Limb (tissue), 2 donors: ENCODE measurements around the gene FOXL2NB.
"Not testable (repeated sequence)": the region's sequence is repeated elsewhere in the genome, so short reads cannot be mapped to it uniquely, and the experiment has no call there.

Source experiments
- DNase-seq, 2 donors: peaks; one replicate each; pipeline ENCODE4 v3.0.0-alpha.2; 2016; ENCODE audit errors: extremely low spot score in 2 of 2

FOXL2NB gene

GRCh38 chr3:138946663-138947494, at the start of gene FOXL2NB, which contains the start of gene FOXL2:
FOXL2NB (plus strand) TSS chr3:138947217; CDS start chr3:138947365, 148 bp downstream.
FOXL2 (minus strand) TSS chr3:138947137; CDS start chr3:138946722, 415 bp downstream.
- DNase-seq, result peak in 1 of 2 donors; percentile 63

DNA sequence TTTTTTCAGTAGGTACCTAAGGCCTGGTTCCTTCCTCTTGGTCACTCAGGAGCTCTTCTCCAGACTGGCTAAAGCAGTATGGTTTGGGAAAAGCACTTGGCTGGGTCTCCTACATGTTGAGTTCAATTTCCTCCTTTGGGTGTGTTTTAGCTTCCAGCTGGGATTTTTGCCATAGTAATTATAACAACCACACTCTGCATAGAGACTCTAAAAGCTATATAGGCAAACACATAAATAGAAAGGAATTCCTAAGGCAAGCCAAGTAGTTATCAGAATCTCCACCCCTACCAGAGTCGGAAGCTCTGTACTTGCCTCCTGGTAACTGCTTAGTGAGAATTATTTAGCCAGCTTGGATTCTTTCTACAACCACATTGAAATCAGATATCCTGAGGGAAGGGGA, 48.7 kb upstream of the FOXL2NB start:
- DNase-seq, result peak in 1 of 2 donors; percentile 86

- no peak for DNase-seq
Observed at GRCh38 chr3:138898708-138899107, 48.3 kb upstream of the FOXL2NB start.

DNA sequence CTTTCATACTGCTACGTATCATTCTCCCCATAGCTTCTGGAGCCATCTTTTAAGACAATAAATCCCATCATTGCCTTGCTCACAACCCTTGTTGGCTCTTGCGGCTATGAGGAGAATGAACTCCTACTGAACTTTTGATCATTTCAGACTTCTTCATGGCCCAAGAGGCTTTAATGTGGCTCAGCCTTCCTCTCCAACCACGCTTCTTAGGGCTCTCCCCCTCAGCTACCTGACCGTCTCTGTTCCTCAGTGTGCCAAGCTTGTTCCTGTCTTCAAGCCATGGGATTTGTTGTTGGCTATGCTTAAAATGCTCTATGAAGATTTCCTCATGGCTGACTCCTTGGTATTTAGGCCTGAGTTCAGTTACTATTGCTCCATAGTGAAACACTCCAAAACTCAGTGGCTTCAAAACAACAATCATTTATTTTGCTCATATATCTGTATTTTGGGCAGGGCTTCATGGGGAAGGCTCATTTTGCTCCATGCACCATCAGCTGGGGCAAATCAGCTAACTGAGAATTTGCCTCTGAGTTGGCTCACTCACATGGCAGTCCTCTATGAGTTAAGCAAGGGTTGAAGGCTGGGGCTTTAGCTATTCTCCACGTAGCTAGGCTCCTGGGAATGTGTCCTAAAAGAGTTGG, 47.5 kb upstream of the FOXL2NB start:
- no peak for DNase-seq

GRCh38 chr3:138901567-138901966, 45.5 kb upstream of the FOXL2NB start:
- DNase-seq, result no peak

DNA sequence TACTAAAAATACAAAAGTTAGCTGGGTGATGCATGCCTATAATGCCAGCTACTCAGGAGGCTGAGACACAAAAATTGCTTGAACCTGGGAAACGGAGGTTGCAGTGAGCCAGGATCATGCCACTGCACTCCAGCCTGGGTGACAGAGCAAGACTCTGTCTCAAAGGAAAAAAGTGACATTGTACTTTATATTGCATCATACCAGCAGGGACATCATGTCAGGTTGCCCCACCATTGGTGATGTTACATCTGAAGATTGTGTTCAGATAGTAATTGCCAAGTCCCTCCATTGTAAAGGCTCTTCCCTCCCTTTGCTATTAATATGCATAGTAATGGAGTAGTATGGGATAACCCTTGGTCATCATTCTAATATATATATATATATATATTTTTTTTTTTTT, 44.8 kb upstream of the FOXL2NB start:
- DNase-seq, result no peak

- no peak for DNase-seq
Observed at GRCh38 chr3:138907539-138907938, 39.5 kb upstream of the FOXL2NB start.

DNA sequence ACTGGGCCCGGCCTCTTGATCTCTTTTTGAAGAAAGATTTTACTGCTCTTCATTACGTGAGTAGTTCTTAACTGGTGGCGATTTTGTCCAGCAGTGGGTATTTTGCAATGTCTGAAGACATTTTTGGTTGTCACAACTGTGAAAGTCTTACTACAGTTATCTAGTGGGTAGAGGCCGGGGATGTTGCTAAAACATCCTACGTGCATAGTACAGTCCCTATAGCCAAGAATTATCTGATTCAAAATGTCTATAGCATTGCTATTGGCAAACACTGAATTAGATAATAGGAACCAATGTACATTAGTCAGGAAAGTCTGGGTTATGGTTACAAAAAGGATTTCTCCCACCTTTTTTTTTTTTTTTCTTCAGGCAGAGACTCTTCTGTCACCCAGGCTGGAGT, 38.2 kb upstream of the FOXL2NB start:
- DNase-seq, result no peak

- DNase-seq, result no peak
Observed at GRCh38 chr3:138909904-138910303, 37.1 kb upstream of the FOXL2NB start.

DNA sequence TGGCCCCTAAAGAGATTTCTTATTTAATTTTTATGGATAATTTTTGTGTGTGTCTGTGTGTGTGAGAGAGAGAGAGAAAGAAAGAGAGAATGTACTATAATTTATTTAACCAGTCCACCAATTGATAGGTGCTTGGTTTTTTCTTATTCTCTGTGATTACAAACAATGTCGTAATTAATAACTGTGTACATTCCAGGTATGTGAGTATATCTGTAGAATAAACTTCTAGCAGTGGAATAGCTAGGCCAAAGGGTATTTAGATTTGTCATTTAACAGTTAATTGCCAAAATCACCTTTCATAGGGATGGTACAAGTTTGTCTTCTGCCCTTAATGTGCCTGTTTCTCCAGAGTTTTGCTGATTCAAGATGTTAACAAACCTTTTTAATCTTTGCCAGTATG, 35.4 kb upstream of the FOXL2NB start:
- no peak for DNase-seq

- DNase-seq, result no peak
Observed at GRCh38 chr3:138912237-138912636, 34.8 kb upstream of the FOXL2NB start.

GRCh38 chr3:138913766-138914165, 33.3 kb upstream of the FOXL2NB start:
- no peak for DNase-seq

DNA sequence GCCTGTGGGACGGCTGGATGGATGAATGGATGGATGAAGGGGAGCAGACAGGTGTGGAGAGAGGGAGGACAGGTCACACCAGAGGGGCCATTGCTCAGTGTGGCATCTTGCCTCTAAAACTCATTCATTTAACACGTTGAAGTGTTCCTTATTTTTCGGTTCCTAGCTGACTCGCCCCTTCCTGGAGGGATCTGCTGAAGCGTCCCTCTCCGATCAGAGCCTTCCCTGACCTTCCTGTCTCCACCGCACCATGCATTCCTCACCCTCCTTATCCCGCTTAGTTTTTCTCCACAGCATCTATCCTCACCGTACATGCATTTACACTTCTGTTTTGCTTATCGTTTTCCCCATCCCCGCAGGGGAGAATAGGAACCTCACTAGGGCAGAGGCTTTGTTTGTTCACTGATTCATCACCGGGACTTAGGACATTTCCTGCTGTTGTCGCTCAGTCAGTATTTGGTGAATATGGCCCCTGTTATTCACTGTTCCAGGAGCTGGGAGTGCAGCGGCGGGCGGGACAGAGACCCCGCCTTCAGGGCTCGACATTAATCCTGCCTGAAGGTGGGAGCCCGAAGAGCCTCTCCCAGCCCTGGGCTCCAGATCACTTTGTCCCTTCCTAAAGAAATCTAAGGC, 32.0 kb upstream of the FOXL2NB start:
- DNase-seq, result no peak

DNA sequence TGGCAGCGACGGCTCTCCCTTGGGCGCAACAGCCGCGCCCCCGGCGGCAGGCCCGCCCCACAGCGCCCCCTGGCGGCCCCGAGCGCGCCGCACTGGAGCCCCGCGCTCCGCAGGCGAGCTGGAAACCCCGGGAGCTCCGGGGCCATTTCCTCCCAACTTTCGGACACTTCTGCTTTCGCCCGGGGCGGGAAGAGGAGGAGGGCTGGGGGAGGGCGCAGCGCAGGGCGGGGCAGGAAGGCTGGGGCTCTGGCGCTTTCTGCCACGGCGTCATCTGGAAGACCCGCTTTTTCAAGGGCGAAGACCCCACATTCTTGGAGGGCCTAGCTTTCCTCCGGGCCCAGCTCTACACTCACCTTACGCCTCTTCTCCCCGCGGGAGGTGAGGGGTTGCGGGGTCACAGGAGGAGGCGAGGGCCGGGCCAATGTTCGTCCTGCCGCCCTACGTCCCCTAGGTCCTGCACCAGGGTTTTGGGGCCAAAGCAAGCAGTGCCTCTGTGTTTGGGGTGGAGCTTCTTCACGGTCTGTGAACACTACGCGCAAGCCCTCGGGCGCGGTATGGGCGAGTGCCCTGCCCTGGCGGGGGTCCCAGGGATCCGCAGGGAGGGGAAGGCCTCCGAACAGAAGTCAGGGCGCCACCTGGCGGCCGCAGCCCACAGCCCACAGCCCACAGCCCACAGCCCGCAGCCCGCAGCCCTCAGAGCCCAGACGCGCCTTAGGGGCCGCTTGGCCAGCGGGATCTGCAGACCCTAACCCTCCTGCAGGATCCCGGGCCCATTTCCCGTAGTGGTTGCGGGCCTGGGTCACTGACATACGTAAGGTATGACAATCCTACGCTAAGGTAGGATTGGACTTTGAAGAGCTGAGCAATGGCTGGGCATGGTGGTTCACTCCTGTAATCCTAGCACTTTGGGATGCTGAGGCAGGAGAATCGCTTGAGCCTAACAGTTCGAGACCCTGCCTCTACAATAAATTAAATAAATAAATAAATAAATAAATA, 31.2 kb upstream of the FOXL2NB start:
- peak; percentile 89 to 96 for DNase-seq

DNA sequence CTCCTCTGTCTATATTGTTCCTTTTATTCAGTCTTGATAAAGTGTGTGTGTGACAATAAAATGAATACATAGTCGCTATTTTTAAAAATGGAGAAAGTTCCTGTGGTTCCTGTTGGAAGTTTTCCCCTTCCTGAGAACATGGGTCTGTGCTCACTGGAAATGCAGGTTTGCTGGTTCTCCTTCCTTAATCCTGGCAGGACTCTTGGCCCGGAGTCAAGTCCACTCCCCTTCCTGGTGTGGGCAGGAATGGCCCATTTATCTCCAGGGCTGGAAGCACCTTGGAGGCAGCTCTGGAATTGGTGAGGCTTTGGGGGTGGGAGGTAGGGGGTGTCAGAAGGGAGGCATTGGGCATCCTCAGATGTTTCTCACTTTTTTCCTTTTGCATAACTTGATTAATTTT, 30.2 kb upstream of the FOXL2NB start:
- no peak for DNase-seq

DNA sequence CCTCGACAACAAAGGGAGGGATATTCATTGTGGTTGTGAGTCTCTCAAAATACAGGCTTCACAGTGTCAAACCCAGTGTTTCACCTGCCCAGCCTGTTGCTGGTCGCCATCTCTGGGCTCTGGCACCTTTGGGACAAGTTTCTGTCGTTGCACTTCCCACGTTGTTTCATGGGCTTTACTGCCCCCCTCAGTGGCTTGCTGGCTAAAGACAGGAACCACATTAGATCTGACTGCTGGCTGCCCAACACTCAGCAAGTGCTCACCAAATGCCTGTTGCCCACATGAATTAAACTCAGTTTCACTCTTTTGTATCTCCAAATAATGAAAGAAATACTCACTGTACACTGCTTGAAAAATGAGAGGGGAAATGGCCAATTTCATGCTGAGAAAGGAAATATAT, 27.7 kb upstream of the FOXL2NB start:
- DNase-seq, result no peak

DNA sequence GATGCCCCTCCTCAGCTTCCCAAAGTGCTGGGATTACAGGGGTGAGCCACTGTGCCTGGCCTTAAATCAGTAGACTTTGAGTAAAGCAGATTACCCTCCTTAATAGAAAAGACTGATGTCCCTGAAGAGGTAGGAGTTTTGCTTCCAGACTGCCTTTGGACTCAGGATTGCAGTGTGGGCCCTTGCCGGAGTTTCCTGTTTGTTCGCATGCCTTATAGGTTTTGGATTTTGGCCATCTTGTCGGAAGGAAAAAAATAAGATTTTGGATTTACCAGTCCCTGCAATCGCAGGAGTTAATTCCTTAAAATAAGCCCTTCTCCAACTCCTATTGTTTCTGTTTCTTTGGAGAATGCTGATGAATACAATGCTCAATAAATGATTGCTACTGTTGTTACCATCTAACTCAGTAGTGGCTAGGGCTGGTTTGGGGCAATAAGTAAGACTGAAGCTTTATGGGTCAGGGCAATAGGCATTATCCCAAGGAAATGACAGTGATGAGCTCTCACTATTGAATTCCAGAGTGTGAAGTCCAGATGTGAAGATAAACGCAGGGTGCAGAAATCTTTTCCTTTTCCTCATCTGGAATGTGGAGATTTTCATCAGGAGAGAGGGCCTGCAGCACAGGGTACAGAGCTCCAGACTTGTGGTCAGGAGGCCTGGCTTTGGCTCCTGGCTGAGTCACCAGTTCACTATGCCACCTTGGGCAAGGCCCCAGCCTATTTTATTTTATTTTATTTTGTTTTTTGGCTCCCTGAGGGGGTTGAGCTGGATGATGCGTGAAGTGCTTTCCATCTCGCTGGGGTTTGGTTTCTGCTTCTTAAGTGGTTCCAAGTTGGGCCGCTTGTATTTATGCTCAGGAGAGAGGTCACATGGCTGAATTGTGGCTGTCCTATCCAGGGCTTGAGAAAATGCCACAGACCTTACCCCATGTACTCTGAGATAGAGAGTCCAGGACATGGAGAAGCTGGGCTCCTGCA, 25.4 kb upstream of the FOXL2NB start:
- DNase-seq, result no peak

GRCh38 chr3:138922400-138922799, 24.6 kb upstream of the FOXL2NB start:
- DNase-seq, result not testable (repeated sequence)

GRCh38 chr3:138923531-138923994, 23.5 kb upstream of the FOXL2NB start:
- peak; percentile 32 to 80 for DNase-seq
